CD4-positive, alpha-beta T cell (primary cell): ENCODE results near the gene LBH. TPM values are rescaled to one million over a fixed set of nuclear protein-coding genes. Genes with fewer than 3 reads are reported as not detected.

Source experiments
- ATAC-seq: fragments of 200-7000 bp; cut with Tn5 transposase; one replicate; pipeline ENCODE4 v1.10.0; 2022; ENCODE audit warnings: mild to moderate bottlenecking; ENCODE audit not compliant: poor library complexity
- CTCF ChIA-PET: fragments of 350-600 bp; sonication (Branson Sonifier 250); formaldehyde crosslinking; loops from one replicate; lab custom pipeline; 2021; ENCODE audit warnings: antibody characterized with exemption, inconsistent platforms; lab: Charles Lee
- POLR2A ChIA-PET: fragments of 350-600 bp; sonication (Branson Sonifier 250); formaldehyde crosslinking; loops from one replicate; lab custom pipeline; 2021; ENCODE audit warnings: antibody characterized with exemption, inconsistent platforms; lab: Charles Lee
- DNase-seq, 14 experiments: peaks; one replicate each; pipeline ENCODE4 v3.0.0-alpha.2; 2013 to 2020; ENCODE audit warnings: mixed read lengths in 2 of 14
- H3K27ac ChIP-seq, 2 donors: one replicate each; pipeline versions ENCODE4 v1.5.1 to v1.7.0; 2013; ENCODE audit warnings: low read length in 2 of 2, low read depth in 1 of 2, mild to moderate bottlenecking in 1 of 2
- H3K27me3 ChIP-seq, 2 experiments: 1 replicate in 1 of 2; 2 replicates in 1 of 2; pipeline versions ENCODE4 v1.6.1 to v1.7.0; 2013; ENCODE audit warnings: low read length in 2 of 2, control low read depth in 1 of 2, mild to moderate bottlenecking in 1 of 2, moderate library complexity in 1 of 2; ENCODE audit not compliant: insufficient read depth in 2 of 2, control insufficient read depth in 1 of 2
- H3K36me3 ChIP-seq: one replicate; pipeline ENCODE4 v1.6.1; 2013; ENCODE audit warnings: low read length, control low read depth; ENCODE audit not compliant: insufficient read depth
- H3K4me1 ChIP-seq: one replicate; pipeline ENCODE4 v1.6.1; 2013; ENCODE audit warnings: low read length, control low read depth; ENCODE audit not compliant: insufficient read depth
- H3K4me3 ChIP-seq: one replicate; pipeline ENCODE4 v1.5.1; 2013; ENCODE audit warnings: mild to moderate bottlenecking, low read length, moderate library complexity
- H3K9me3 ChIP-seq, 2 experiments: 1 replicate in 1 of 2; 2 replicates in 1 of 2; pipeline versions ENCODE4 v1.6.1 to v1.7.0; 2013; ENCODE audit warnings: low read length in 2 of 2, mild to moderate bottlenecking in 2 of 2, control low read depth in 1 of 2, moderate library complexity in 1 of 2; ENCODE audit not compliant: control insufficient read depth in 1 of 2, insufficient read depth in 1 of 2
- H3K27ac Mint-ChIP-seq: one replicate; pipeline ENCODE4 v1.8.0; 2020; ENCODE audit warnings: mixed read lengths
- H3K27me3 Mint-ChIP-seq: one replicate; pipeline ENCODE4 v1.8.0; 2021; ENCODE audit warnings: mixed read lengths
- H3K36me3 Mint-ChIP-seq: one replicate; pipeline ENCODE4 v1.8.0; 2021; ENCODE audit warnings: low read depth, mixed read lengths
- H3K4me1 Mint-ChIP-seq: one replicate; pipeline ENCODE4 v1.8.0; 2021; ENCODE audit warnings: low read depth, mixed read lengths
- H3K4me3 Mint-ChIP-seq: one replicate; pipeline ENCODE4 v1.8.0; 2020; ENCODE audit warnings: mild to moderate bottlenecking, mixed read lengths
- H3K9me3 Mint-ChIP-seq: one replicate; pipeline ENCODE4 v1.8.0; 2020; ENCODE audit warnings: mixed read lengths
- CTCF ChIP-seq: fragments of 200-600 bp; IDR thresholded peaks from one replicate; pipeline ENCODE4 v1.8.0; 2022; ENCODE audit warnings: antibody characterized with exemption, mild to moderate bottlenecking
- intact Hi-C, 2 experiments: fragments of 100-400 bp; cut with DNase I in 1 of 2; cut with micrococcal nuclease in 1 of 2; formaldehyde crosslinking; loops; one replicate each; pipeline versions ENCODE4 v1.15.1 to v1.9.0; 2023 to 2025; cut with DNase I, micrococcal nuclease
- total RNA-seq, 174 experiments: library from RNA in 2 of 174; stranded (reverse) in 2 of 174; gene quantifications; one replicate each; pipeline ENCODE4 v1.2.3 and lab custom pipeline; 2021 to 2026

LBH gene
- total RNA-seq, 2 experiments from 2014 or later = 131 to 135 TPM

GRCh38 chr2:30294133-30294532 lies 62.8 kb downstream of the LBH start:
- Mint-ChIP-seq H3K27ac (no peak overlapping the region), H3K4me3 (no peak overlapping the region), H3K9me3 (peaks cover 2% of the 10 kb centered on the region), H3K4me1 (peaks cover 16% of the 10 kb centered on the region), H3K27me3 (no peaks in the 10 kb centered on the region), H3K36me3 (no peaks in the 10 kb centered on the region)
- H3K27ac ChIP-seq = no peak overlapping the region
- no peaks in the 10 kb centered on the region for H3K27me3 ChIP-seq
- H3K36me3 ChIP-seq = no peaks in the 10 kb centered on the region
- DNase-seq (no peak), ATAC-seq (no peak)
- intact Hi-C loops = no loop called here
- TF ChIP-seq CTCF = no peak
- H3K4me1 ChIP-seq = no peaks in the 10 kb centered on the region
- ChIA-PET CTCF (no interaction called here), POLR2A (no interaction called here)
- no peaks in the 10 kb centered on the region for H3K9me3 ChIP-seq
- H3K4me3 ChIP-seq = no peak overlapping the region

- Mint-ChIP-seq H3K27ac (no peak overlapping the region), H3K27me3 (no peaks in the 10 kb centered on the region), H3K4me1 (peaks cover 16% of the 10 kb centered on the region), H3K9me3 (peaks cover 2% of the 10 kb centered on the region), H3K4me3 (no peak overlapping the region), H3K36me3 (no peaks in the 10 kb centered on the region)
- ATAC-seq = no peak
- Histone ChIP-seq H3K4me1 (no peaks in the 10 kb centered on the region), H3K27ac (no peak overlapping the region), H3K4me3 (no peak overlapping the region), H3K36me3 (no peaks in the 10 kb centered on the region), H3K27me3 (no peaks in the 10 kb centered on the region), H3K9me3 (no peaks in the 10 kb centered on the region)
- DNase-seq = no peak
- ChIA-PET CTCF (no interaction called here), POLR2A (interaction anchor here (0.7 kb wide), 1 partner anchor 31 kb away, joined by 3 read pairs; no protein-coding TSS in a partner anchor)
- no peak for TF ChIP-seq CTCF
- intact Hi-C loops = no loop called here
Measured at GRCh38 chr2:30296496-30296895, 65.2 kb downstream of the LBH start.

DNA sequence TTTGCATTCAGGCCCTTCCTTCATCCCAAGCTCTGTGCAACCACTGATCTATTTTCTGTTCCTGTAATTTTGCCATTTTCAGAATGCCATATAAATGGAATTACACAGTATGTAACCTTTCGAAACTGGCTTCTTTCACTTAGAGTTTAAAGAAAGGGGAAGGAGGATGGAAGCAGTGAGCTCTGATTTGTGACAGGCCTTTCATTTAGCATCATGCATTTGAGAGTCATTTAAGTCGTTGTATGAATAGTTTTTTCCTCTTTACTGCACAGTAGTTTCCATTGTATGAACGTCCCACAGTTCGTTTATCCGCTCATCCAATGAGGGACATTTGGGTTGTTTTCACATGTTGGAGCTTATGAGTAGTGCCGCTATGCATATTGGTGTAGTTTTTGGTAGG lies 67.0 kb downstream of the LBH start:
- Histone ChIP-seq H3K4me3 (no peak overlapping the region), H3K27ac (no peak overlapping the region), H3K9me3 (no peaks in the 10 kb centered on the region), H3K4me1 (no peaks in the 10 kb centered on the region), H3K36me3 (no peaks in the 10 kb centered on the region), H3K27me3 (no peaks in the 10 kb centered on the region)
- no peaks in the 10 kb centered on the region for H3K36me3 Mint-ChIP-seq
- peaks cover 2% of the 10 kb centered on the region for H3K9me3 Mint-ChIP-seq
- no peak for ATAC-seq
- no peak for TF ChIP-seq CTCF
- ChIA-PET POLR2A (interaction anchor here (0.6 kb wide), 1 partner anchor 121 kb away, joined by 3 read pairs; no protein-coding TSS in a partner anchor), CTCF (no interaction called here)
- H3K27ac Mint-ChIP-seq = no peak overlapping the region
- H3K4me1 Mint-ChIP-seq = peaks cover 16% of the 10 kb centered on the region
- H3K4me3 Mint-ChIP-seq = no peak overlapping the region
- intact Hi-C loops = no loop called here
- no peak for DNase-seq
- H3K27me3 Mint-ChIP-seq = no peaks in the 10 kb centered on the region
